HG03469 (cell line): ENCODE results near the gene CST1.
"Not testable (repeated sequence)": the region's sequence is repeated elsewhere in the genome, so short reads cannot be mapped to it uniquely, and the experiment has no call there.

ENCODE experiments used
- ATAC-seq: cut with Tn5 transposase; IDR thresholded peaks from one replicate; pipeline ENCODE4 v1.9.1; 2021; ENCODE audit warnings: mild to moderate bottlenecking, moderate library complexity, moderate number of reproducible peaks; ENCODE audit not compliant: unreplicated experiment

CST1 gene

GRCh38 chr20:23755131-23755611, 4.4 kb upstream of the CST1 start:
- not testable (repeated sequence) for ATAC-seq

GRCh38 chr20:23754731-23755130, 4.0 kb upstream of the CST1 start:
- no peak for ATAC-seq

DNA sequence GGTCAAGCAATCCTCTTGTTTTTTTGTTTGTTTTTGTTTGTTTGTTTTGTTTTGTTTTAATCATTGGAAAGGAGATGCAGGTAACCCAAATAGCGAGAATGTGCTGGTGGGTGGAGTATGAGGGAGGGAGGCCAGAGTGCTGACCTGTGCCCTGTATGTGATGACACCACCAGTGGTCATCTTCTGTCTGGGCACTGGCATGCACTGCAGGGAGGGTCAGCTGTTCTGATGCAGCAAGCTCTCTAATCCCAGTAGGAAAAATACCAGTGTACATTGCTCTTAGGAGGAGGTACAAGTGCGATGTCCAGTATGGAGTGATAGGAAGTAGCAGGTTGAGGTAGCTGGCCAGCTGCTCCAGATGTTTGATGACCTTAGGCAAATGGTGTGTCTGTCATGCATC, 2.9 kb upstream of the CST1 start:
- ATAC-seq: no peak

GRCh38 chr20:23753194-23753548, 2.4 kb upstream of the CST1 start:
- no peak for ATAC-seq

- no peak for ATAC-seq
Observed at GRCh38 chr20:23752481-23753193, 1.9 kb upstream of the CST1 start.

GRCh38 chr20:23752019-23752418, 1.3 kb upstream of the CST1 start:
- no peak for ATAC-seq

DNA sequence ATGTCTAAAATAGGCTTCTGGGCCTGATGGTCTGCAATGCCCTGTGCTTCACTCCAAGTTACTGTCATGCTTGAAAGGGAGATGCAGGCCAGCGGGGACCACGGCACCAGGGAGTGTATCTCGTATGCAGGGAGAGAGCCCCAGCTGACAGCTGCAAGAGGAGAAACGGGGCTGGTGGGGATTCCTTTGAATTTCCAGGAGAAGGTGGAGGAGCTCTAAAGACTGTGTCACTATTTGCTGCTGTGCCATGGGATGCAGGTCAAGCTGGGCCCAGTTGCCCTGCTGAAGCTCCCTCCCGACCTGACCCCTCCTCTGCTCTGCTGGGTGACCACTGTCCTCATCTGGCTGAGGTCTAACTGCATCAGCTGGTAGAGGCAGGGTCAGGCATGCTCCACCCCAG, 989 bp downstream of the CST1 start:
- no peak for ATAC-seq

GRCh38 chr20:23748975-23749374, 1.8 kb downstream of the CST1 start:
- not testable (repeated sequence) for ATAC-seq

DNA sequence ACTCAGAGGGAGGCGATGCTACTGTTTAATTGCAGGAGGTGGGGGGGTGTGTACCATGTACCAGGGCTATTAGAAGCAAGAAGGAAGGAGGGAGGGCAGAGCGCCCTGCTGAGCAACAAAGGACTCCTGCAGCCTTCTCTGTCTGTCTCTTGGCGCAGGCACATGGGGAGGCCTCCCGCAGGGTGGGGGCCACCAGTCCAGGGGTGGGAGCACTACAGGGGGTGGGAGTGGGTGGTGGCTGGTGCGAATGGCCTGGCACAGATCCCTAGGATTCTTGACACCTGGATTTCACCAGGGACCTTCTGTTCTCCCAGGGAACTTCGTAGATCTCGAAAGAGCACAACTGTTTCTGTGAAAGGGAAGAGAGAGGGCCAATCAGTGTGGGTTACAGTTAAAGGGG, 3.2 kb downstream of the CST1 start:
- ATAC-seq: not testable (repeated sequence)

DNA sequence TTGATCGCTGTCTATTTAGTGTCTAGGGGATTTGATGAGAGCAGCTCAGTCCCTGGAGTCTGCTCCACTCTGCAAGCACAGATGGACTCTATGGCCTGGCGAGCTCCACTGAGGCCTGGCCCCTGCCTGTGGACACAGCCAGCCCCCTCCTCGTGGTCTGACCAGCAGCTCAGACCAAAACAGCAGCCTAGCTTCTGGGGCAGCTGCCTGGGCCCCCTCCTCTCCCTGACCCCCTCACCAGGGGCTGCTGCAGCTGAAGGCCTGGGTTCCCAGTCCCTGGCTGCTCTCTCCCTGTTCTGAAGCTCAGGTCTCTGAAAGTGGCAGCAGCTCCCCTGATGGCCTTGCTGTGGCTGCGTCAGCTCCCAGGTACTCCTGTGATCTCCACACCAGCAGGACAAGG, 3.6 kb downstream of the CST1 start:
- not testable (repeated sequence) for ATAC-seq

DNA sequence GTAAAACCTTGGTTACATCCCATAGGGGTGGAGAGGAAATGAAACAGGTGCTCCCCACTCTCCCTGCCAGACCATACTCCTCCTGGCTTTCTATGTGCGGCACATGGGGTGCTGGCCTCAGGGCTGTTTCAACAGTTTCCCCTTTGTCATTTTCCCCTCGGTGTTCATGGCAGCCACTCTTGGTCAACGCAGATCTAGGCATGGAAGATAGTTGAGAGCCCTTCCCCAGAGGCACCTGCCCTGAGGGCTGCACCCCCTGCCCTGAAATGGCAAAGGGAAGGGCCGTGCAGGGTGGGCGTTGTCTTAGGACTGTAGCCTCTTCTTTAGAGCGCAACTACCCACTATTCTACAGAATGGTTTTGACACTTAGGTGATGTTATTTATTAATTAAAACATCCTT, 4.4 kb downstream of the CST1 start:
- no peak for ATAC-seq

DNA sequence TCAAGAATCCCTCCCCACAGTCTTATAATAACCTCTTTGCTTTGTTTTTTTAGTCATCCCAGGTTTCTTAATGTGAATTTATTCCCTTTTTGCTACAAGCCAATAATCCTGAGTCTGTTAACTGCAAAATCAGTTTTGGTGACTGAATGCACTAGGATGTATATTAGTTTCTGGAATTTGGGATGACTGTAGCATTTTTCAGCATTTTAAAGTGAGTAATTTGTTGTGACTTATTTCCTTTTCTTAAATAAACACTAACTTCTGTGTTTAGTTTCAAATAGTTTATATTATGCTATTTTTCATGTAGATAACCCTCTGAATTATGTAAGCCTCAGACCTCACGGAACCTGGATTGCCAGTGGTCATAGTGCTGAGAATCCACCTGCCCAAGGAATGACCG, 5.5 kb downstream of the CST1 start:
- ATAC-seq: no peak

GRCh38 chr20:23744817-23745216, 5.9 kb downstream of the CST1 start:
- ATAC-seq: no peak

GRCh38 chr20:23735391-23735790, 15.3 kb downstream of the CST1 start:
- not testable (repeated sequence) for ATAC-seq

GRCh38 chr20:23734949-23735348, 15.8 kb downstream of the CST1 start:
- not testable (repeated sequence) for ATAC-seq

DNA sequence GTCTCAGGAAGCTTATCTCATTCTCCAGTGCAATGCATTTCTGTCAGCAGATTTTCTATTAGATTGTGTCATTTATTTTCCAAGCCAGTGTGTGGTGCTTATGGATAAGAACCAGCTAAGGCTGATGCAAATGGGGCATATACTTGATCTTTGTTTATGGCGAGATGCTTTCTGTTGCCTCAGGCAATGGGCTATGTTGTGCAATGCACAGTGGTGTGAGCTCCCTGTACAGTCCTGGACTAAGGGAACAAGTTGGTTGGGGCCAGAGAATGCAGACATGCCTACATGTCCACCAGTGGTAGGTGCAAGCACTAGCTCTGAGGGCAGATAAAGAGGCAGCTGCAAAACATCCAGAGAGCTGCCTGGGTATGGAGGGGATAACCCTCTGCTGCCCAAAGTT, 16.3 kb downstream of the CST1 start:
- ATAC-seq: not testable (repeated sequence)

- no peak for ATAC-seq
Observed at GRCh38 chr20:23727016-23727415, 23.7 kb downstream of the CST1 start.

GRCh38 chr20:23725102-23725501, 25.6 kb downstream of the CST1 start:
- no peak for ATAC-seq

DNA sequence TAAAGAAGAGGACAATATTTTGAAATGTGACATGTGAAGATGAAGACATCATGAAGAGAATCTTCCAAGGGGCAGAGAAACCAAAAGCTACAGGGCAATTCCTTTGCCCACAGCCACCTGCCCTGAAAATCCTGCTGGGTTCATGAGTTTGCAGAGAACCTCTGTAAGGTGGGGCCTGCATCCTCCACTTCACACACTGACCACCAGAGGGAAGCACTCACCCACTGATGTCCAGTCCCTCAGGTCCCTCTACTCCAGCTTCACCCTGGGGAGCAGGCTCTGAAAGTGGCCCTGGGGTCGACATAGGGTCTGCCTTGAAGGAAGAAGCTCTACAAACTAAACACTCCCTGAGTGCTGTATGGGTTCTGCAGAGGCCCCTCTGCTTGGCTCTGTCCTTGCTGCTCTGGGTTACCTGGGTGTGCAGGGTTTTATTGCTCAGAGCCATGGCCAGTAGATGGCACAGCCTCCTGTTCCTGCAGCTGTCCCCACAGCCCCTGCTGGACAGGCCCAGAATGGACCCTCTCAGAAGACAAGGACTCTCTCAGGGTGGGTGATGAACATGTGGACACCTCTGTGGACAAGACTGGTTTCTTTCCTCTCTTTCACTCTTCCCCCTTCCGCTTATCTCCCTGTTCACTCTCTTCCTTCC, 27.0 kb downstream of the CST1 start:
- ATAC-seq: not testable (repeated sequence)

DNA sequence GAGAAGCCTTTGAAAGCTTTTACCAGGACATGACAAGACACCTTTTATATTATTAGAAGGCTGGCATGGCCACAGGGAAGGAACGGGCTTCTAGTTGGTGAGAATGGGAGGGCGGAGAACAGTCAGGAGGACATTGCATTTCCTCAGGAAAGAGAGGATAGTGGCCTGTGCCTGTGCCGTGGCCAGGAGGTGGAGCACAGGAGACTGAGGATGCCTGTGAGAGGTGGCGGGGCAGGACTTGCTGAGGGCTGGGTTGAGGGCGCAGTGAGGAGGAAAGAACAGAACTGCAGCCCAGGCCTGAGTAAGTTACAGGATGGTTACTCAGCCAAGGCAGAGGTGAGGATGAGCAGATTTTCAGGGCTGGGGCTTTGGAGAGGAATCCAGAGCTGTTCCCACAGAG, 27.9 kb downstream of the CST1 start:
- ATAC-seq: not testable (repeated sequence)

DNA sequence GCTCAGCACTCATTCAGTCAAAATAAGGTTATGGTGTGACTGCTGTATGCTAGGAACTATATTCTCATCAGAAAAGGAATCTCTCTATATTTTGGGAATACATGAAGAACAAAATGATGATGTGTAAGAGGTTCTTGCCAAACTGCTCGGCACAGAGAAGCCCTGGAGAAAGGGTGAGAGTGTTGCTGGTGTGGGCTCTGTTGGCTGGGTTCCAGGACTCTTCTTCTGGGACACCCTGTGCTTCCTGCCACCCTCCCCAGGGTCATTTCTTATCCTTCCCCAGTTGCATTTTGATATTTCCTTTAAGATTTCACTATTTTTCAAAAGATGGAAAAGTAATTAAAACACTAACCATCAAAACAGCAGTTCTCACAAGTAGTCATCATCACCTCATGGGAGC, 28.8 kb downstream of the CST1 start:
- no peak for ATAC-seq

GRCh38 chr20:23719351-23719750, 31.4 kb downstream of the CST1 start:
- ATAC-seq: not testable (repeated sequence)
